Cardiac muscle cell (in vitro differentiated cells and primary cell): ENCODE measurements around the gene ARID5A. TPM values are rescaled to one million over a fixed set of nuclear protein-coding genes. Genes with fewer than 3 reads are reported as not detected.

ENCODE experiments used
- DNase-seq, 2 donors: peaks; one replicate each; pipeline versions ENCODE4 v3.0.0 to v3.0.0-alpha.2; 2010 to 2017; ENCODE audit warnings: low read depth in 1 of 2, low spot score in 1 of 2
- H3K27ac ChIP-seq: fragments of 200-600 bp; sonication (generic); 2 replicates; pipeline ENCODE4 v1.5.1; 2016
- H3K27me3 ChIP-seq: fragments of 200-600 bp; sonication (generic); 2 replicates; pipeline ENCODE4 v1.6.0; 2016; ENCODE audit warnings: control low read depth
- H3K36me3 ChIP-seq: fragments of 200-600 bp; sonication (generic); 2 replicates; pipeline ENCODE4 v1.5.1; 2016; ENCODE audit warnings: control low read depth
- H3K4me1 ChIP-seq: fragments of 200-600 bp; sonication (generic); 2 replicates; pipeline ENCODE4 v1.8.1; 2017; ENCODE audit warnings: low read depth, mild to moderate bottlenecking, mixed run types
- H3K4me3 ChIP-seq: fragments of 200-600 bp; sonication (generic); 2 replicates; pipeline ENCODE4 v1.5.1; 2016; ENCODE audit warnings: mild to moderate bottlenecking
- H3K9me3 ChIP-seq: fragments of 200-600 bp; sonication (generic); 2 replicates; pipeline ENCODE4 v1.5.1; 2017; ENCODE audit warnings: low read depth, mild to moderate bottlenecking, control low read depth
- polyA plus RNA-seq: library from polyadenylated mRNA; unstranded; fragments of >200 nt; fragmentation: Nextera tagmentation; extraction: Ambion mirVana; gene quantifications from 2 replicates; pipeline ENCODE4 v1.2.1, GENCODE V29; 2016
- total RNA-seq: library from RNA; depleted of rRNA; stranded (reverse); fragments of >200 nt; gene quantifications from 2 replicates; pipeline ENCODE4 v1.2.3, GENCODE V29; 2016
- TF ChIP-seq, protein P1 (sequence below): IDR thresholded peaks from 2 replicates; pipeline ENCODE4 v1.5.1; 2012; ENCODE audit warnings: low read depth, mild to moderate bottlenecking, low read length

ARID5A gene
- total and polyA plus RNA-seq, 2 experiments from 2014 or later = 7.6 to 7.8 TPM

DNA sequence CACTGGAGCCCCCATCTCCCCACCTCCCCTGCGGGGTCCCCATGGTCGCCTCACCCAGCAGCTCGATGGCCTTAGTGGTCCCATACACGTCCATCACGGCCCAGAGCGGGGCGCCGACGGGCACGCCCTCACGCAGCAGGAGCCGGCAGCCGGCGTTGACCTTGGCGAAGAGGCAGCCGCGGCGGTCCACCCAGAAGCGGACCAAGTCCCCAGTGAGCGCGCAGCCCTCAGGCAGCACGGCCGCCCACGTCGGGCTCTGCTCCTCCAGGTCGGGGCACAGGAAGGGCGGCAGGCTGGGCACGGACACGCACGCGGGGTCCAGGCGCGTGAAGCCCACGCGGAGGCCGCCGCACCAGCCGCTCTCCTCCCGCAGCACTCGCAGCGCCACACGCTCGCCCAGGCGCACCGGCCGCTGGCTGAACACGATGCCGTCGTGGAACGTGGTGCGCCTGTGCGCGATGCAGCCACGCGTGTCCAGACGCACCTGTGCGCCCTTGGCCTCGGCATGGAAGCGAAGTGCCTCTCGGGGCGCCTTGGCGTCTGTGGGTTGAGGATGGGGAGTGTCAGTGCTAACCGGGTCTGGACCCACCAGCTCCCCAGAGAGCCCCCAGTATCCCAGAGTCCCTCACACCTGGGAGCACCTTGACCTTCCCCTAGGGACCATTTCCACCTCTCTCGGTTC lies 36.0 kb upstream of the ARID5A start:
- no peaks in the 10 kb centered on the region for H3K4me1 ChIP-seq
- TF ChIP-seq, protein P1, sequence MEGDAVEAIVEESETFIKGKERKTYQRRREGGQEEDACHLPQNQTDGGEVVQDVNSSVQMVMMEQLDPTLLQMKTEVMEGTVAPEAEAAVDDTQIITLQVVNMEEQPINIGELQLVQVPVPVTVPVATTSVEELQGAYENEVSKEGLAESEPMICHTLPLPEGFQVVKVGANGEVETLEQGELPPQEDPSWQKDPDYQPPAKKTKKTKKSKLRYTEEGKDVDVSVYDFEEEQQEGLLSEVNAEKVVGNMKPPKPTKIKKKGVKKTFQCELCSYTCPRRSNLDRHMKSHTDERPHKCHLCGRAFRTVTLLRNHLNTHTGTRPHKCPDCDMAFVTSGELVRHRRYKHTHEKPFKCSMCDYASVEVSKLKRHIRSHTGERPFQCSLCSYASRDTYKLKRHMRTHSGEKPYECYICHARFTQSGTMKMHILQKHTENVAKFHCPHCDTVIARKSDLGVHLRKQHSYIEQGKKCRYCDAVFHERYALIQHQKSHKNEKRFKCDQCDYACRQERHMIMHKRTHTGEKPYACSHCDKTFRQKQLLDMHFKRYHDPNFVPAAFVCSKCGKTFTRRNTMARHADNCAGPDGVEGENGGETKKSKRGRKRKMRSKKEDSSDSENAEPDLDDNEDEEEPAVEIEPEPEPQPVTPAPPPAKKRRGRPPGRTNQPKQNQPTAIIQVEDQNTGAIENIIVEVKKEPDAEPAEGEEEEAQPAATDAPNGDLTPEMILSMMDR = no peak
- DNase-seq = no peak
- no peaks in the 10 kb centered on the region for H3K27me3 ChIP-seq
- H3K9me3 ChIP-seq = no peaks in the 10 kb centered on the region
- H3K4me3 ChIP-seq = no peak overlapping the region
- H3K27ac ChIP-seq = no peak overlapping the region
- H3K36me3 ChIP-seq = no peaks in the 10 kb centered on the region

DNA sequence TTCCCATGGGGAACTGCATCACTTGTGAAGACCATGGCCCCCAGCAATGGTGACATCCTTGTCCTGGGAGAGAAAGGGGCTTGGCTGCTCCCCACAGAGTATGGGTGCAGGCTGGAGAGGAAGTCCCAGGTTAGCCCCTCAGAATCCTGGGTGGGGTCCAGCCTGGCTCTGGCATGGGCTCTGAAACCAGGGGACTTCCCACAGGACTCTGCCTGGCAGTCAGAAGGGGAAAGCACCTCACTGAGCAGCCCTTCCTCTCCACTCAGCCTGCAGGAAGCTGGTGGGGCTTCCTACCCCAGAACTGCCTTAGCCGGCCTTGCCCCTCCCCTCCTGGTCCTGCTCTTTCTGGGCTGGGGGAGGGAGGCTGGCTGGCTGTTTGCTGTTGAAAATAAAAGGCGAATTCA lies 35.1 kb upstream of the ARID5A start:
- Histone ChIP-seq H3K4me1 (no peaks in the 10 kb centered on the region), H3K27me3 (no peaks in the 10 kb centered on the region), H3K36me3 (no peaks in the 10 kb centered on the region), H3K4me3 (no peak overlapping the region), H3K27ac (no peak overlapping the region), H3K9me3 (no peaks in the 10 kb centered on the region)
- TF ChIP-seq, protein P1 = no peak
- DNase-seq = no peak

DNA sequence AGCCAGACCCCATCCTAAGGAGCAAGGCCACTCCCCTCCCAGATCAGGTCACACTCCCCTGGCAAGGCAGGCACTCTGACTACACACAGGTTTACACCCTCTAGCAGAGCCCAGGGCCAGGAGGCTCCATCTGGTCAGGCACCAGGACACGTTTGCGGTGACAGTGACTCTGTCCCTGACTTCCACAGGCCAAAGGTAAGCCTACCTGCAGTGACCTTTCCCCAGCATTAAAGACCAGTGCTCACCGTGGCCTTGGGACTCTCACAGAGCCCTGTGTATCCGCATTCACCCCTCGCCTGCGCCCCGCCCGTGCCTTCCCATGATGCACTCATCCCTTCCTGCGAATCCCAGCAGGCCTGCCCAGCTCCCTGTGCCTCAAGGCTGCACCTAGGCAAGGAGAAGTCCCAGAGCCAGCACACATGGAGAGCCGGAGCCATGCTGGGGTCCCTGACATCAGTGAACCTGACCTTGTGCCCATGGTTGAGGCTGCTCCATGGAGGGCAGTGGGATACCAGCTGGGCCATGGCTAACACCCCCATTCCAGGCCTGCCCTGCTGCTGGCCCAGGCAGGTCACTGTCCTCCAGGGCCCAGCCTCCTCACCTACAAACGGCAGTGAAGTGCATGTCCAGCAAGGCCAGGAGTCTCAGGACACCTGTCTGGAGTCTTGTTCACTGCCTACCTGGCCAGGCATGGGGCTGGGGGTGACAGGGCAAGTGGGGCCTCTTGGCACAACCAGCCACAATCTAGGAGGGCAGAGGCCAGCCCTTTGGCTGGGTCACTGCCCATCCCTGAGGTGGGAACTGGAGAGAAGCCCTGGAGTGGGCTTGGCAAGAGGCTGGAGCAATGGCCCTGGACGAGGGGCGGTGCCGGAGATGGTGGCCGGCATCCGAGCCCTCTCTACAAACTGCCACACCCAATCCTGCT lies 34.4 kb upstream of the ARID5A start:
- no peak overlapping the region for H3K27ac ChIP-seq
- H3K9me3 ChIP-seq = no peaks in the 10 kb centered on the region
- no peaks in the 10 kb centered on the region for H3K27me3 ChIP-seq
- H3K4me3 ChIP-seq = no peak overlapping the region
- no peak for DNase-seq
- H3K4me1 ChIP-seq = no peaks in the 10 kb centered on the region
- TF ChIP-seq, protein P1 = no peak
- no peaks in the 10 kb centered on the region for H3K36me3 ChIP-seq

DNA sequence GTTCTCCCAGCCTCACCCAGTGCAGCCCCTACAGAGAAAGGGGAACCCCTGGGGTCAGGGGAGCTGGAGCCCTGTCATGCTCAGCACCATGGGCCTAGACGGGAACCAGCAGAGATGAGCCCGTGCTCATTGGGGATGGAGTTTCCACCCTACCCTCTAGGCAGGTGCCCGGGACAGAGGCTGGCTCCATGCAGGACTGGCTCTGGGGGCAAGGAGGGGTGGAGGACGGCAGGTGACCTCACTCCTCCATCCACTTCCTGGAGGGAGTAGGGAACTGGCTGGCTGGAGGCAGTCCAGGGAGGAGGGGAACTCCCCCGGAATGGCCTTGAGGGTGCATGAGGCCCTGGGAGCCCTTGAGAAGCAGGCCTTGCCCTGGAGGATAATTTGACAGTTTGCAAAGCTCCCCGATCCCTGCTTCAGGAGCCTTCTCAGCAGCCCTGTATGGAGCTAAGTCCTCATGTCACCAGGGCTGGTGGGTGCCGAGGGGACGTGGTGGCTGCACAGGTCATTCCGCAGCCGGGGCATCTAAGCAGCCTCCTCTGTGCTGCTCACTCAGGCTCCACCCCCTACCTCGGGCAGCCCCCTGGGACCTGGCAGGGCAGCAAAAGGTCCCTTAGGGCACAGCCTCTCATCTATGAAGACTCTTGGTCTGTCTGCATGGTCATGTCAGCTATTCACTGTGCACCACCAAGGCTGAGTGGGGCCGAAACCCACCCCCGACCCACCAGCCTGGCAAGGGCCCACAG lies 33.5 kb upstream of the ARID5A start:
- Histone ChIP-seq H3K36me3 (no peaks in the 10 kb centered on the region), H3K27me3 (no peaks in the 10 kb centered on the region), H3K27ac (no peak overlapping the region), H3K9me3 (no peaks in the 10 kb centered on the region), H3K4me1 (no peaks in the 10 kb centered on the region), H3K4me3 (no peak overlapping the region)
- TF ChIP-seq, protein P1 = no peak
- no peak for DNase-seq

DNA sequence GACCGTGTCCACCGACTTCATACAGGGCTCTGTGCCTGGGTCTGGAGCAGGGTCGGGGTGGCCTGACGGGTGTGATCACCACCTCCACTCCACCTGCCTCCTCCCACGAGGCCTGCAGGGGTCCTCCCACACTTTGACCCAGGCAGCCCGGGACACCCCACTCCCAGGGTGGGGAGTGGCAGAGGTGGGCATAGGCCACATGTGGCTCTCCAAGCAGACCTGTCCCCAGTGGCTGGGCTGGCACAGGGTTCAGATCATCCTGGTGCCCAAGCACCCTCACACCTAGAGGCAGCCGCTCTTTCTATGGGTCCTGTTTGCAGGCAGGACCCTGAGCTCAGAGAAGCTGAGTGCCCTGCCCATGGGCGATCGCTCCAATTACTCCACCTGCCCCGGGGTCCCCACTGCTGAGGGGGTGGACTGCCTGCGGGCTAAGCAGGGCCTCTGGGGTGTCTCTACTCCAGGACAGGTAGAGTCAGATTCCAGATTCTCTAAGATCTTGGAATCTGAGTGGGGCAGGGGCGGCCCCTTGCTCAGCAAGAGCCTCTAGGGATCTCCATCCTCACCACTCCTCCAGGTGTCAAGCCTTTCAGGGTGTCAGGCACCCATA lies 32.8 kb upstream of the ARID5A start:
- Histone ChIP-seq H3K4me1 (no peaks in the 10 kb centered on the region), H3K9me3 (no peaks in the 10 kb centered on the region), H3K27ac (no peak overlapping the region), H3K36me3 (no peaks in the 10 kb centered on the region), H3K27me3 (peaks cover 3% of the 10 kb centered on the region), H3K4me3 (no peak overlapping the region)
- DNase-seq = no peak
- TF ChIP-seq, protein P1 = no peak
